Measurements from ENCODE around the gene ZNF764. TPM values are rescaled to one million over a fixed set of nuclear protein-coding genes. Genes with fewer than 3 reads are reported as not detected.
A peak's percentile ranks its signal among the peaks of the same experiment; 100 is the strongest.

The ZNF764 gene
- 10 to 100 TPM in 1 of 2 donors, 1 to 10 TPM in 1; 8.3 to 23.7 TPM for total RNA-seq

DNA sequence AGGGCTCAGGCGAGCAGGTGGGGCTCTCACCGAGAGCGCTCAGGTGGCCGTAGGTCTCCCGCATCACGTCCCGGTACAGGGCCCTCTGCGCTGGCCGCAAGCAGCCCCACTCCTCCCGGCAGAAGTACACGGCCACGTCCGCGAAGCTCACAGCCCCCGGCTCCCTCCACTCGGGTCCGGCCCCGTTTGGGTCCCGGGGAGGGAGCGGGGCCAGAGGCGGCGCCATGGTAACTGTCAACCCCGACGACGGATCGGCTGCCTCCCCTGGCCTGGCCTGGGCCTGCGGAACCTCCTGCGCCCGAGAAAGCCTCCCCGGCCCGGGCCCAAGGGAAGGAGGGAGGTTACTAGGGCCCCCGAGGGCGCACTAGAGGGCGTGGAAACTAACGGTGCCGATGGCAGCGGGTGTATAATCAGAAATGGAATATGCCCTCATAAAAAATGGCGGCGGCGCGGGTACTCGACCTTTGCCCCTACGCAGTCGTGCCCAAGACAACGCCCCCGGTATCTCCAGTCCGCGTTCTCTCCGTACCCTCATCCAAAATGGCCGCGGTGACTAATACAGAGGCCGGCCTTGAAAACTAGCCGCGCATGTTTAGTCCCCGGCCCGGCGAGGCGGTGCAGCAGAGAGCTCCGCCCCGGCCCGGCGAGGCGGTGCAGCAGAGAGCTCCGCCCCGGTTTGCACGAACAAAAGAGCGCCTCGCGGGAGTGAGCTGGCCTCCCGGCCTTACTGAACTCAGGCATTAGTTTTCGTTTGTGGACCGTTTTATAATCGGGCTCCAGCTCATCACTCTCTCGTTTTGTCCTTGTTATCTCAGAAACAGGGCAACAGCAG, at the start of gene ZNF764:
TSS of gene ZNF764 (minus strand) at position 418 of the 832 bp plus-strand sequence. CDS start at position 226, 192 bp downstream.
- H3K27ac ChIP-seq, result peak within 1 kb of the TSS; percentile 92 to 98 (median 96)
- no peaks in the 10 kb centered on the region for H3K27me3 ChIP-seq
- TF ChIP-seq, protein P1, sequence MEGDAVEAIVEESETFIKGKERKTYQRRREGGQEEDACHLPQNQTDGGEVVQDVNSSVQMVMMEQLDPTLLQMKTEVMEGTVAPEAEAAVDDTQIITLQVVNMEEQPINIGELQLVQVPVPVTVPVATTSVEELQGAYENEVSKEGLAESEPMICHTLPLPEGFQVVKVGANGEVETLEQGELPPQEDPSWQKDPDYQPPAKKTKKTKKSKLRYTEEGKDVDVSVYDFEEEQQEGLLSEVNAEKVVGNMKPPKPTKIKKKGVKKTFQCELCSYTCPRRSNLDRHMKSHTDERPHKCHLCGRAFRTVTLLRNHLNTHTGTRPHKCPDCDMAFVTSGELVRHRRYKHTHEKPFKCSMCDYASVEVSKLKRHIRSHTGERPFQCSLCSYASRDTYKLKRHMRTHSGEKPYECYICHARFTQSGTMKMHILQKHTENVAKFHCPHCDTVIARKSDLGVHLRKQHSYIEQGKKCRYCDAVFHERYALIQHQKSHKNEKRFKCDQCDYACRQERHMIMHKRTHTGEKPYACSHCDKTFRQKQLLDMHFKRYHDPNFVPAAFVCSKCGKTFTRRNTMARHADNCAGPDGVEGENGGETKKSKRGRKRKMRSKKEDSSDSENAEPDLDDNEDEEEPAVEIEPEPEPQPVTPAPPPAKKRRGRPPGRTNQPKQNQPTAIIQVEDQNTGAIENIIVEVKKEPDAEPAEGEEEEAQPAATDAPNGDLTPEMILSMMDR (IDR thresholded peaks at IDR 0.05), result peak in 1 of 7 experiments; percentile 31
- peak; percentile 23 to 69 (median 57) for TF ChIP-seq POLR2A (IDR thresholded peaks at IDR 0.05)
- WGBS, 2 donors, result 0 to 5% methylated on average over 8 to 74 of the region's 74 CpGs
- DNase-seq (peak; percentile 98 to 99 (median 99)), ATAC-seq (peak; percentile 97)
- peak within 1 kb of the TSS; percentile 71 to 78 for H3K4me3 ChIP-seq
- H3K36me3 ChIP-seq (replicated peaks in 1 of 2; ENCODE audit: insufficient read depth in 1 of 2, low read depth in 2 of 2), result peaks cover 0 to 2% of the 10 kb centered on the region in 2 donors
- no peaks in the 10 kb centered on the region for H3K9me3 ChIP-seq
- intact Hi-C loops (cut with DNase I), result no loop called here
- H3K4me1 ChIP-seq, result peaks cover 29% of the 10 kb centered on the region

- TF ChIP-seq, protein P1 (IDR thresholded peaks at IDR 0.05), result no peak
- no peak for TF ChIP-seq POLR2A (IDR thresholded peaks at IDR 0.05)
- H3K36me3 ChIP-seq (replicated peaks in 1 of 2; ENCODE audit: insufficient read depth in 1 of 2, low read depth in 2 of 2), result peaks cover 8 to 16% of the 10 kb centered on the region in 2 donors
- no peaks in the 10 kb centered on the region for H3K27me3 ChIP-seq
- WGBS, 2 donors, result 92 to 97% methylated on average over 3 of the region's 3 CpGs
- no peak overlapping the region for H3K4me3 ChIP-seq
- H3K4me1 ChIP-seq, result peaks cover 17% of the 10 kb centered on the region
- DNase-seq (no peak), ATAC-seq (no peak)
- no peaks in the 10 kb centered on the region for H3K9me3 ChIP-seq
- intact Hi-C loops (cut with DNase I), result no loop called here
- no peak overlapping the region for H3K27ac ChIP-seq
These were observed 47.8 kb upstream of the ZNF764 start for GRCh38 chr16:30606004-30606403.

- H3K27ac ChIP-seq, result no peak overlapping the region
- intact Hi-C loops (cut with DNase I), result no loop called here
- H3K27me3 ChIP-seq, result no peaks in the 10 kb centered on the region
- TF ChIP-seq, protein P1 (IDR thresholded peaks at IDR 0.05), result no peak
- no peak for TF ChIP-seq POLR2A (IDR thresholded peaks at IDR 0.05)
- peaks cover 8 to 16% of the 10 kb centered on the region in 2 donors for H3K36me3 ChIP-seq (replicated peaks in 1 of 2; ENCODE audit: insufficient read depth in 1 of 2, low read depth in 2 of 2)
- peaks cover 17% of the 10 kb centered on the region for H3K4me1 ChIP-seq
- WGBS, 2 donors, result 81 to 91% methylated on average over 13 to 15 of the region's 15 CpGs
- no peaks in the 10 kb centered on the region for H3K9me3 ChIP-seq
- peak in 1 of 4 donors; percentile 12 for DNase-seq
- ATAC-seq, result no peak
- no peak overlapping the region for H3K4me3 ChIP-seq
These were observed 47.0 kb upstream of the ZNF764 start for GRCh38 chr16:30605158-30605557.

DNA sequence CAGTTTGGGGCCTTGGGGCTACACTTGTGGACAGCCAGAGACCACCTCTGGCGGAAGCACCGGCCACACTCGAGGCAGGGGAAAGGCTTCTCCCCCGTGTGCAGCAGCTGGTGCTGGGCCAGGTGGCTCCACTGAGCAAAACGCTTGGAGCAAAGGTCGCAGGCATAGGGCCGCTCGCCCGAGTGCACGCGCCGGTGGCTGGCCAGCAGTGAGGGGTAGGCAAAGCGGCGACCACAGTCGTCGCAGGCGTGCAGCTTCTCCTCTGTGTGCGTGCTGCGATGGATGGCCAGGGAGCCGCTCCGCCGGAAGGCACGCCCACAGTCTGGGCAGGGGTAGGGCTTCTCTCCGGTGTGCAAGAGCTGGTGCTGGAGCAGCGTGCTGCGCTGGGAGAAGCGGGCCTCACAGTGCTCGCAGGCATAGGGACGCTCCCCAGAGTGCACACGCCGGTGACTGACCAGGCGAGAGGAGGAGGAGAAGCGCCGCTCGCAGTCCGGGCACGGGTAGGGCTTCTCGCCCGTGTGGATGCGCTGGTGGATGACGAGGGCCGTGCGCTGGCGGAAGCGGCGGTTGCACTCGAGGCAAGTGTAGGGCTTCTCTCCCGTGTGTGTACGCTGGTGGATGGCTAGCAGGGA, 46.3 kb upstream of the ZNF764 start:
- 90 to 98% methylated on average over 8 to 49 of the region's 49 CpGs for WGBS, 2 donors
- intact Hi-C loops (cut with DNase I), result no loop called here
- Histone ChIP-seq H3K36me3 (replicated peaks in 1 of 2; ENCODE audit: insufficient read depth in 1 of 2, low read depth in 2 of 2) (peaks cover 8 to 16% of the 10 kb centered on the region in 2 donors), H3K27ac (no peak overlapping the region), H3K4me1 (peaks cover 16% of the 10 kb centered on the region), H3K9me3 (no peaks in the 10 kb centered on the region), H3K4me3 (no peak overlapping the region), H3K27me3 (no peaks in the 10 kb centered on the region)
- DNase-seq, result no peak
- ATAC-seq, result no peak
- TF ChIP-seq POLR2A (IDR thresholded peaks at IDR 0.05), result no peak
- TF ChIP-seq, protein P1 (IDR thresholded peaks at IDR 0.05), result no peak
